Neural progenitor cell (in vitro differentiated cells): Measurements from ENCODE around the gene TMEM109. TPM values are rescaled to one million over a fixed set of nuclear protein-coding genes. Genes with fewer than 3 reads are reported as not detected.

Experiments
- DNase-seq: peaks from one replicate; pipeline ENCODE4 v3.0.0-alpha.2; 2016; ENCODE audit warnings: low spot score
- H2AFZ ChIP-seq: fragments of 200-600 bp; sonication (generic); replicated peaks from 2 replicates; pipeline ENCODE4 v1.6.1; 2016; ENCODE audit warnings: antibody characterized with exemption
- H3F3A ChIP-seq: fragments of 200-600 bp; sonication (generic); 2 replicates; pipeline ENCODE4 v1.6.1; 2016; ENCODE audit warnings: antibody characterized with exemption, low read depth
- H3K27ac ChIP-seq: fragments of 200-600 bp; sonication (generic); 2 replicates; pipeline ENCODE4 v1.5.1; 2016; ENCODE audit warnings: mild to moderate bottlenecking
- H3K27me3 ChIP-seq: fragments of 200-600 bp; sonication (generic); 2 replicates; pipeline ENCODE4 v1.6.1; 2016; ENCODE audit warnings: mild to moderate bottlenecking, moderate library complexity
- H3K36me3 ChIP-seq: fragments of 200-600 bp; sonication (generic); 2 replicates; pipeline ENCODE4 v1.5.1; 2016
- H3K4me1 ChIP-seq: fragments of 200-600 bp; sonication (generic); 2 replicates; pipeline ENCODE4 v1.6.1; 2016; ENCODE audit warnings: mixed run types
- H3K4me2 ChIP-seq: fragments of 200-600 bp; sonication (generic); 2 replicates; pipeline ENCODE4 v1.6.1; 2016
- H3K4me3 ChIP-seq: fragments of 200-600 bp; sonication (generic); 2 replicates; pipeline ENCODE4 v1.5.1; 2016
- H3K79me2 ChIP-seq: fragments of 200-600 bp; sonication (generic); 2 replicates; pipeline ENCODE4 v1.6.1; 2016; ENCODE audit warnings: low read depth
- H3K9ac ChIP-seq: fragments of 200-600 bp; sonication (generic); 2 replicates; pipeline ENCODE4 v1.6.1; 2016
- H3K9me3 ChIP-seq: fragments of 200-600 bp; sonication (generic); 2 replicates; pipeline ENCODE4 v1.5.1; 2016; ENCODE audit warnings: low read depth
- H4K20me1 ChIP-seq: fragments of 200-600 bp; sonication (generic); 2 replicates; pipeline ENCODE4 v1.6.1; 2016; ENCODE audit warnings: low read depth
- H3K27ac Mint-ChIP-seq: 3 replicates; pipeline ENCODE4 v1.8.0; 2021; ENCODE audit warnings: mixed read lengths
- H3K27me3 Mint-ChIP-seq: 2 replicates; pipeline ENCODE4 v1.8.0; 2022; ENCODE audit warnings: low read depth, mild to moderate bottlenecking, inconsistent platforms, moderate library complexity, mixed read lengths; ENCODE audit not compliant: insufficient read depth
- H3K36me3 Mint-ChIP-seq: 3 replicates; pipeline ENCODE4 v1.8.0; 2021; ENCODE audit warnings: mixed read lengths
- H3K4me1 Mint-ChIP-seq: 3 replicates; pipeline ENCODE4 v1.8.0; 2021; ENCODE audit warnings: mixed read lengths
- H3K4me3 Mint-ChIP-seq: 3 replicates; pipeline ENCODE4 v1.8.0; 2021; ENCODE audit warnings: mild to moderate bottlenecking, moderate library complexity, mixed read lengths
- H3K9me3 Mint-ChIP-seq: 3 replicates; pipeline ENCODE4 v1.8.0; 2020; ENCODE audit warnings: mixed read lengths
- CTCF ChIP-seq: fragments of 200-600 bp; sonication (generic); IDR thresholded peaks from 2 replicates; pipeline ENCODE4 v1.5.1; 2017; ENCODE audit warnings: antibody characterized with exemption, mild to moderate bottlenecking
- EZH2 ChIP-seq: fragments of 200-600 bp; sonication (generic); IDR thresholded peaks from 2 replicates; pipeline ENCODE4 v1.6.1; 2017; ENCODE audit warnings: antibody characterized with exemption, mild to moderate bottlenecking, moderate library complexity
- EZH2phosphoT487 ChIP-seq: fragments of 200-600 bp; sonication (generic); IDR thresholded peaks from 2 replicates; pipeline ENCODE4 v1.6.1; 2017; ENCODE audit warnings: antibody characterized with exemption
- total RNA-seq: library from RNA; depleted of rRNA; stranded (reverse); fragments of >200 nt; gene quantifications from 2 replicates; pipeline ENCODE4 v1.2.3, GENCODE V29; 2015; ENCODE audit warnings: low replicate concordance

Gene TMEM109
- total RNA-seq, 1 donor from 2014 or later, result 22.4 TPM

GRCh38 chr11:60947700-60948099, 33.7 kb downstream of the TMEM109 start:
- no peak for DNase-seq
- Histone ChIP-seq H3K79me2 (no peaks in the 10 kb centered on the region), H4K20me1 (no peaks in the 10 kb centered on the region), H3K4me1 (peaks cover 22% of the 10 kb centered on the region), H3F3A (peaks cover 16% of the 10 kb centered on the region), H2AFZ (no peak overlapping the region), H3K4me2 (peak overlapping the region; percentile 22), H3K9me3 (no peaks in the 10 kb centered on the region), H3K27me3 (peaks cover 42% of the 10 kb centered on the region), H3K9ac (no peak overlapping the region), H3K36me3 (no peaks in the 10 kb centered on the region), H3K4me3 (no peak overlapping the region), H3K27ac (no peak overlapping the region)
- no peaks in the 10 kb centered on the region for H3K9me3 Mint-ChIP-seq
- no peak for TF ChIP-seq CTCF
- TF ChIP-seq EZH2, result no peak
- TF ChIP-seq EZH2phosphoT487, result no peak
- H3K27me3 Mint-ChIP-seq, result peaks cover 25% of the 10 kb centered on the region
- H3K36me3 Mint-ChIP-seq, result no peaks in the 10 kb centered on the region
- peaks cover 37% of the 10 kb centered on the region for H3K4me1 Mint-ChIP-seq
- H3K27ac Mint-ChIP-seq, result no peak overlapping the region
- H3K4me3 Mint-ChIP-seq, result no peak overlapping the region

- no peak for TF ChIP-seq CTCF
- TF ChIP-seq EZH2, result no peak
- TF ChIP-seq EZH2phosphoT487, result no peak
- Histone ChIP-seq H3K4me1 (peaks cover 22% of the 10 kb centered on the region), H3K4me3 (no peak overlapping the region), H3F3A (peaks cover 16% of the 10 kb centered on the region), H3K27me3 (peaks cover 46% of the 10 kb centered on the region), H3K79me2 (no peaks in the 10 kb centered on the region), H3K4me2 (peak overlapping the region; percentile 22), H3K9me3 (no peaks in the 10 kb centered on the region), H3K9ac (no peak overlapping the region), H2AFZ (no peak overlapping the region), H3K36me3 (no peaks in the 10 kb centered on the region), H3K27ac (no peak overlapping the region), H4K20me1 (no peaks in the 10 kb centered on the region)
- Mint-ChIP-seq H3K27ac (no peak overlapping the region), H3K9me3 (no peaks in the 10 kb centered on the region), H3K36me3 (no peaks in the 10 kb centered on the region), H3K4me3 (no peak overlapping the region), H3K4me1 (peaks cover 37% of the 10 kb centered on the region), H3K27me3 (peaks cover 29% of the 10 kb centered on the region)
- DNase-seq, result no peak
These were observed 34.3 kb downstream of the TMEM109 start for GRCh38 chr11:60948250-60948649.

GRCh38 chr11:60950024-60950423, 36.1 kb downstream of the TMEM109 start:
- no peaks in the 10 kb centered on the region for H3K9me3 ChIP-seq
- Mint-ChIP-seq H3K27me3 (peaks cover 35% of the 10 kb centered on the region), H3K4me1 (peaks cover 37% of the 10 kb centered on the region), H3K36me3 (no peaks in the 10 kb centered on the region), H3K27ac (no peak overlapping the region), H3K9me3 (no peaks in the 10 kb centered on the region), H3K4me3 (peak overlapping the region; percentile 15)
- TF ChIP-seq CTCF, result no peak
- TF ChIP-seq EZH2phosphoT487, result no peak
- TF ChIP-seq EZH2, result no peak
- no peak overlapping the region for H3K4me3 ChIP-seq
- H3F3A ChIP-seq, result peaks cover 16% of the 10 kb centered on the region
- H3K9ac ChIP-seq, result no peak overlapping the region
- no peak for DNase-seq
- H3K27ac ChIP-seq, result no peak overlapping the region
- H2AFZ ChIP-seq, result no peak overlapping the region
- H4K20me1 ChIP-seq, result no peaks in the 10 kb centered on the region
- no peaks in the 10 kb centered on the region for H3K36me3 ChIP-seq
- H3K4me1 ChIP-seq, result peaks cover 22% of the 10 kb centered on the region
- no peak overlapping the region for H3K4me2 ChIP-seq
- H3K27me3 ChIP-seq, result peaks cover 46% of the 10 kb centered on the region
- no peaks in the 10 kb centered on the region for H3K79me2 ChIP-seq
